ENCODE results near the gene FMNL3. TPM values are rescaled to one million over a fixed set of nuclear protein-coding genes. Genes with fewer than 3 reads are reported as not detected.

FMNL3 gene
- polyA plus RNA-seq, 1 experiment: 13.3 TPM

GRCh38 chr12:49649445-49649844, 57.8 kb downstream of the FMNL3 start:
- no peaks in the 10 kb centered on the region for H3K27me3 ChIP-seq (ENCODE audit: control insufficient read depth, insufficient read depth, low read length)
- ChIA-PET CTCF (interaction anchor here (1.3 to 22.3 kb wide), 4 partner anchors 10 to 60 kb away, joined by 3 to 413 read pairs (median 20); partner anchors contain the start of gene FMNL3), POLR2A (no interaction called here)
- peaks cover 41% of the 10 kb centered on the region for H3K36me3 ChIP-seq (ENCODE audit: control insufficient read depth, insufficient read depth, low read length)
- H3K4me3 ChIP-seq (ENCODE audit: low read depth, low read length): no peak overlapping the region
- no peak for TF ChIP-seq CTCF (IDR thresholded peaks at IDR 0.05; ENCODE audit: insufficient read depth, low read depth, low read length)
- DNase-seq (ENCODE audit: low read depth): no peak

GRCh38 chr12:49648712-49649003, 58.5 kb downstream of the FMNL3 start:
- no peak overlapping the region for H3K4me3 ChIP-seq (ENCODE audit: low read depth, low read length)
- no peak for TF ChIP-seq CTCF (IDR thresholded peaks at IDR 0.05; ENCODE audit: insufficient read depth, low read depth, low read length)
- ChIA-PET POLR2A (interaction anchor here (0.6 kb wide), 1 partner anchor 92 kb away, joined by 3 read pairs; no protein-coding TSS in a partner anchor), CTCF (interaction anchor here (1.0 to 22.3 kb wide), 7 partner anchors 9 to 93 kb away, joined by 3 to 413 read pairs (median 4); partner anchors contain the start of genes FMNL3 and TMBIM6)
- no peaks in the 10 kb centered on the region for H3K27me3 ChIP-seq (ENCODE audit: control insufficient read depth, insufficient read depth, low read length)
- no peak for DNase-seq (ENCODE audit: low read depth)
- H3K36me3 ChIP-seq (ENCODE audit: control insufficient read depth, insufficient read depth, low read length): peaks cover 43% of the 10 kb centered on the region

GRCh38 chr12:49647827-49648711, 59.1 kb downstream of the FMNL3 start:
- TF ChIP-seq CTCF (IDR thresholded peaks at IDR 0.05; ENCODE audit: insufficient read depth, low read depth, low read length): no peak
- H3K36me3 ChIP-seq (ENCODE audit: control insufficient read depth, insufficient read depth, low read length): peaks cover 39% of the 10 kb centered on the region
- no peak overlapping the region for H3K4me3 ChIP-seq (ENCODE audit: low read depth, low read length)
- H3K27me3 ChIP-seq (ENCODE audit: control insufficient read depth, insufficient read depth, low read length): no peaks in the 10 kb centered on the region
- no peak for DNase-seq (ENCODE audit: low read depth)
- POLR2A ChIA-PET: interaction anchor here (0.6 kb wide), 1 partner anchor 93 kb away, joined by 3 read pairs; no protein-coding TSS in a partner anchor
- CTCF ChIA-PET: interaction anchor here (1.0 to 22.3 kb wide), 7 partner anchors 10 to 93 kb away, joined by 3 to 413 read pairs (median 4); partner anchors contain the start of genes FMNL3 and TMBIM6

- peaks cover 47% of the 10 kb centered on the region for H3K36me3 ChIP-seq (ENCODE audit: control insufficient read depth, insufficient read depth, low read length)
- ChIA-PET CTCF (interaction anchor here (0.7 to 22.3 kb wide), 7 partner anchors 10 to 290 kb away, joined by 3 to 413 read pairs (median 4); partner anchors contain the start of gene FMNL3), POLR2A (no interaction called here)
- no peak overlapping the region for H3K4me3 ChIP-seq (ENCODE audit: low read depth, low read length)
- no peaks in the 10 kb centered on the region for H3K27me3 ChIP-seq (ENCODE audit: control insufficient read depth, insufficient read depth, low read length)
- TF ChIP-seq CTCF (IDR thresholded peaks at IDR 0.05; ENCODE audit: insufficient read depth, low read depth, low read length): no peak
- DNase-seq (ENCODE audit: low read depth): no peak
These were observed 60.1 kb downstream of the FMNL3 start for GRCh38 chr12:49646871-49647654.

All from BJ (cell line).